ENCODE measurements around the gene SNX2. TPM values are rescaled to one million over a fixed set of nuclear protein-coding genes. Genes with fewer than 3 reads are reported as not detected.
A peak's percentile ranks its signal among the peaks of the same experiment; 100 is the strongest.

Gene SNX2
- total and polyA plus RNA-seq, 2 experiments from 2014 or later: 56.5 to 62.5 TPM

GRCh38 chr5:122788996-122789395 is 14.1 kb downstream of the SNX2 start:
- no peaks in the 10 kb centered on the region for H3K9me2 ChIP-seq (ENCODE audit: insufficient read depth)
- DNase-seq: no peak
- peaks cover 3% of the 10 kb centered on the region; the same call in 1 of the 2 replicates for H4K20me1 ChIP-seq (ENCODE audit: insufficient read depth)
- TF ChIP-seq EZH2 (IDR thresholded peaks at IDR 0.05; ENCODE audit: insufficient read depth, poor library complexity, severe bottlenecking) (no peak), EZH2phosphoT487 (IDR thresholded peaks at IDR 0.05; ENCODE audit: insufficient read depth, low read depth) (no peak)
- H3K4me3 ChIP-seq: no peak overlapping the region
- no peak overlapping the region for H3K9ac ChIP-seq
- no peak overlapping the region for H3K27ac ChIP-seq
- H3K79me2 ChIP-seq (ENCODE audit: insufficient read depth): peaks cover 97% of the 10 kb centered on the region
- H3K9me3 ChIP-seq (ENCODE audit: low read depth): no peaks in the 10 kb centered on the region
- in situ Hi-C loops (cut with MboI): no loop called here
- H3K4me2 ChIP-seq (ENCODE audit: unreplicated experiment): no peak overlapping the region
- no peak overlapping the region for H2AFZ ChIP-seq
- no peaks in the 10 kb centered on the region for H3K36me3 ChIP-seq (ENCODE audit: low read depth)
- H3F3A ChIP-seq (ENCODE audit: insufficient read depth): no peaks in the 10 kb centered on the region
- no peaks in the 10 kb centered on the region for H3K27me3 ChIP-seq (replicated peaks; ENCODE audit: insufficient read depth)
- no peaks in the 10 kb centered on the region for H3K4me1 ChIP-seq (ENCODE audit: insufficient read depth)

- H3K4me3 ChIP-seq: no peak overlapping the region
- H2AFZ ChIP-seq: no peak overlapping the region
- no peaks in the 10 kb centered on the region for H3K36me3 ChIP-seq (ENCODE audit: low read depth)
- no peaks in the 10 kb centered on the region for H3K9me3 ChIP-seq (ENCODE audit: low read depth)
- peaks cover 3% of the 10 kb centered on the region; the same call in 1 of the 2 replicates for H4K20me1 ChIP-seq (ENCODE audit: insufficient read depth)
- no peak for DNase-seq
- no peaks in the 10 kb centered on the region for H3K4me1 ChIP-seq (ENCODE audit: insufficient read depth)
- 71 to 73% methylated on average over 5 of the region's 5 CpGs for whole genome bisulfite sequencing, 2 experiments (ENCODE audit: low coverage in 1 of 2, low lambda C conversion rate in 2 of 2, missing lambda C conversion rate in 2 of 2)
- no peaks in the 10 kb centered on the region for H3K27me3 ChIP-seq (replicated peaks; ENCODE audit: insufficient read depth)
- no peak overlapping the region for H3K9ac ChIP-seq
- H3K79me2 ChIP-seq (ENCODE audit: insufficient read depth): peaks cover 96% of the 10 kb centered on the region
- TF ChIP-seq EZH2 (IDR thresholded peaks at IDR 0.05; ENCODE audit: insufficient read depth, poor library complexity, severe bottlenecking): no peak
- TF ChIP-seq EZH2phosphoT487 (IDR thresholded peaks at IDR 0.05; ENCODE audit: insufficient read depth, low read depth): no peak
- H3K9me2 ChIP-seq (ENCODE audit: insufficient read depth): no peaks in the 10 kb centered on the region
- no peaks in the 10 kb centered on the region for H3F3A ChIP-seq (ENCODE audit: insufficient read depth)
- no peak overlapping the region for H3K4me2 ChIP-seq (ENCODE audit: unreplicated experiment)
- H3K27ac ChIP-seq: no peak overlapping the region
- in situ Hi-C loops (cut with MboI): no loop called here
Observed at GRCh38 chr5:122789461-122790171, 14.7 kb downstream of the SNX2 start.

- Histone ChIP-seq H4K20me1 (ENCODE audit: insufficient read depth) (peaks cover 3% of the 10 kb centered on the region; the same call in 1 of the 2 replicates), H3K36me3 (ENCODE audit: low read depth) (no peaks in the 10 kb centered on the region), H3K9ac (no peak overlapping the region), H3K27me3 (replicated peaks; ENCODE audit: insufficient read depth) (no peaks in the 10 kb centered on the region), H3K4me3 (no peak overlapping the region), H2AFZ (no peak overlapping the region), H3K4me2 (ENCODE audit: unreplicated experiment) (no peak overlapping the region), H3K4me1 (ENCODE audit: insufficient read depth) (no peaks in the 10 kb centered on the region), H3K9me3 (ENCODE audit: low read depth) (no peaks in the 10 kb centered on the region), H3K79me2 (ENCODE audit: insufficient read depth) (peaks cover 95% of the 10 kb centered on the region), H3F3A (ENCODE audit: insufficient read depth) (no peaks in the 10 kb centered on the region), H3K9me2 (ENCODE audit: insufficient read depth) (no peaks in the 10 kb centered on the region), H3K27ac (no peak overlapping the region)
- no peak for TF ChIP-seq EZH2phosphoT487 (IDR thresholded peaks at IDR 0.05; ENCODE audit: insufficient read depth, low read depth)
- no peak for TF ChIP-seq EZH2 (IDR thresholded peaks at IDR 0.05; ENCODE audit: insufficient read depth, poor library complexity, severe bottlenecking)
- DNase-seq: no peak
- in situ Hi-C loops (cut with MboI): no loop called here
- WGBS, 2 experiments (ENCODE audit: low coverage in 1 of 2, low lambda C conversion rate in 2 of 2, missing lambda C conversion rate in 2 of 2): 94 to 99% methylated on average over 5 of the region's 5 CpGs
Observed at GRCh38 chr5:122790354-122791103, 15.6 kb downstream of the SNX2 start.

GRCh38 chr5:122805481-122805880 is 30.6 kb downstream of the SNX2 start:
- Histone ChIP-seq H3K4me1 (ENCODE audit: insufficient read depth) (no peaks in the 10 kb centered on the region), H3K79me2 (ENCODE audit: insufficient read depth) (peaks cover 6% of the 10 kb centered on the region; the same call in 1 of the 2 replicates), H3F3A (ENCODE audit: insufficient read depth) (no peaks in the 10 kb centered on the region), H3K27ac (no peak overlapping the region), H3K9me3 (ENCODE audit: low read depth) (no peaks in the 10 kb centered on the region), H3K9ac (no peak overlapping the region), H3K27me3 (replicated peaks; ENCODE audit: insufficient read depth) (no peaks in the 10 kb centered on the region), H3K9me2 (ENCODE audit: insufficient read depth) (no peaks in the 10 kb centered on the region), H3K4me3 (no peak overlapping the region), H3K4me2 (ENCODE audit: unreplicated experiment) (no peak overlapping the region), H4K20me1 (ENCODE audit: insufficient read depth) (no peaks in the 10 kb centered on the region), H3K36me3 (ENCODE audit: low read depth) (peaks cover 33% of the 10 kb centered on the region), H2AFZ (no peak overlapping the region)
- DNase-seq: peak; percentile 58
- 88 to 89% methylated on average over 2 of the region's 2 CpGs for WGBS, 2 experiments (ENCODE audit: low coverage in 1 of 2, low lambda C conversion rate in 2 of 2, missing lambda C conversion rate in 2 of 2)
- in situ Hi-C loops (cut with MboI): no loop called here
- TF ChIP-seq EZH2phosphoT487 (IDR thresholded peaks at IDR 0.05; ENCODE audit: insufficient read depth, low read depth) (no peak), EZH2 (IDR thresholded peaks at IDR 0.05; ENCODE audit: insufficient read depth, poor library complexity, severe bottlenecking) (no peak)
